ENCODE data around the gene ROR1. TPM values are rescaled to one million over a fixed set of nuclear protein-coding genes. Genes with fewer than 3 reads are reported as not detected.

ROR1 gene
- total and polyA plus RNA-seq, 2 of the 13 experiments (the other 11 are each of a cell fraction or from before 2014, with no cell fraction given) = 0.58 to 2.3 TPM

- TF ChIP-seq PRDM15 (CRISPR knock-in tag; IDR thresholded peaks at IDR 0.05) (no peak), ZKSCAN5 (CRISPR knock-in tag; IDR thresholded peaks at IDR 0.05) (no peak), ZNF790 (CRISPR knock-in tag; IDR thresholded peaks at IDR 0.05; ENCODE audit: borderline replicate concordance) (no peak), ZFP36L2 (CRISPR knock-in tag; IDR thresholded peaks at IDR 0.05) (no peak)
These were observed 281.5 kb downstream of the ROR1 start (continued) for GRCh38 chr1:64055310-64055709.

GRCh38 chr1:64059556-64059955 lies 285.7 kb downstream of the ROR1 start:
- ChIA-PET POLR2A (no interaction called here), CTCF (ENCODE audit: low intra/inter-chr PET ratio, low total read pairs) (no interaction called here)
- H3K36me3 ChIP-seq (replicated peaks in 1 of 2; ENCODE audit: control insufficient read depth in 1 of 2, insufficient read depth in 2 of 2, low read length in 2 of 2) = no peaks in the 10 kb centered on the region
- H3K27me3 ChIP-seq (ENCODE audit: control insufficient read depth in 1 of 2, insufficient read depth in 2 of 2, low read length in 2 of 2) = no peaks in the 10 kb centered on the region
- no TSS peak for BruUV-seq (replicated peaks)
- in situ Hi-C loops (cut with HindIII; ENCODE audit: extremely low pct_ligation_motif_present, low pct_unique_long_range_greater_than_20kb) = no loop called here
- H2AFZ ChIP-seq (ENCODE audit: low read length) = no peak overlapping the region
- H3K4me1 ChIP-seq (ENCODE audit: insufficient read depth, low read length) = no peaks in the 10 kb centered on the region
- no peak overlapping the region for H3K4me2 ChIP-seq (ENCODE audit: low read depth, low read length)
- DNase-seq (ENCODE audit: low spot score) (no peak), FAIRE-seq (no peak), ATAC-seq (no peak)
- no peaks in the 10 kb centered on the region for H3K9me3 ChIP-seq (ENCODE audit: low read length)
- no peak overlapping the region for H3K9ac ChIP-seq (ENCODE audit: insufficient read depth, low read depth, low read length)
- H3K27ac ChIP-seq (ENCODE audit: extremely low read length, insufficient read depth, low read length) = no peak overlapping the region
- H3K79me2 ChIP-seq (ENCODE audit: insufficient read depth, low read length) = no peaks in the 10 kb centered on the region
- intact Hi-C loops (cut with micrococcal nuclease; ENCODE audit: unreplicated experiment) = no loop called here
- 49% methylated on average over 4 of the region's 4 CpGs for WGBS (ENCODE audit: low lambda C conversion rate)
- no peak overlapping the region for H3K4me3 ChIP-seq (replicated peaks in 1 of 3; ENCODE audit: insufficient read depth in 1 of 3, low read depth in 2 of 3, low read length in 3 of 3)
- no peaks in the 10 kb centered on the region for H4K20me1 ChIP-seq (ENCODE audit: insufficient read depth, low read length)
- TF ChIP-seq ZNF776 (CRISPR knock-in tag; IDR thresholded peaks at IDR 0.05) = no peak
- TF ChIP-seq, protein P1, sequence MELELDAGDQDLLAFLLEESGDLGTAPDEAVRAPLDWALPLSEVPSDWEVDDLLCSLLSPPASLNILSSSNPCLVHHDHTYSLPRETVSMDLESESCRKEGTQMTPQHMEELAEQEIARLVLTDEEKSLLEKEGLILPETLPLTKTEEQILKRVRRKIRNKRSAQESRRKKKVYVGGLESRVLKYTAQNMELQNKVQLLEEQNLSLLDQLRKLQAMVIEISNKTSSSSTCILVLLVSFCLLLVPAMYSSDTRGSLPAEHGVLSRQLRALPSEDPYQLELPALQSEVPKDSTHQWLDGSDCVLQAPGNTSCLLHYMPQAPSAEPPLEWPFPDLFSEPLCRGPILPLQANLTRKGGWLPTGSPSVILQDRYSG (CRISPR knock-in tag; IDR thresholded peaks at IDR 0.05) = no peak
- TF ChIP-seq ZNF101 (CRISPR knock-in tag; IDR thresholded peaks at IDR 0.05; ENCODE audit: borderline replicate concordance, low read depth) = no peak
- TF ChIP-seq, protein P2, sequence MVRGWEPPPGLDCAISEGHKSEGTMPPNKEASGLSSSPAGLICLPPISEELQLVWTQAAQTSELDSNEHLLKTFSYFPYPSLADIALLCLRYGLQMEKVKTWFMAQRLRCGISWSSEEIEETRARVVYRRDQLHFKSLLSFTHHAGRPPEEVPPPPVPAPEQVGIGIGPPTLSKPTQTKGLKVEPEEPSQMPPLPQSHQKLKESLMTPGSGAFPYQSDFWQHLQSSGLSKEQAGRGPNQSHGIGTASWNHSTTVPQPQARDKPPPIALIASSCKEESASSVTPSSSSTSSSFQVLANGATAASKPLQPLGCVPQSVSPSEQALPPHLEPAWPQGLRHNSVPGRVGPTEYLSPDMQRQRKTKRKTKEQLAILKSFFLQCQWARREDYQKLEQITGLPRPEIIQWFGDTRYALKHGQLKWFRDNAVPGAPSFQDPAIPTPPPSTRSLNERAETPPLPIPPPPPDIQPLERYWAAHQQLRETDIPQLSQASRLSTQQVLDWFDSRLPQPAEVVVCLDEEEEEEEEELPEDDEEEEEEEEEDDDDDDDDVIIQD (CRISPR knock-in tag; IDR thresholded peaks at IDR 0.05; ENCODE audit: low read depth) = no peak
- no peak for TF ChIP-seq LBX2 (CRISPR knock-in tag; IDR thresholded peaks at IDR 0.05; ENCODE audit: borderline replicate concordance)
- TF ChIP-seq PTBP1 (IDR thresholded peaks at IDR 0.05; ENCODE audit: low read depth, low read length, poor library complexity, severe bottlenecking) = no peak
- TF ChIP-seq RAD21 (CRISPR knock-in tag; IDR thresholded peaks at IDR 0.05) = no peak
- no peak for TF ChIP-seq SMARCE1 (IDR thresholded peaks at IDR 0.05; ENCODE audit: borderline replicate concordance)
- no peak for TF ChIP-seq PCBP2 (optimal IDR thresholded peaks at IDR 0.05; ENCODE audit: low read depth, low read length, poor library complexity, severe bottlenecking)
- no peak for TF ChIP-seq PPARG (CRISPR knock-in tag; conservative IDR thresholded peaks at IDR 0.05)
- no peak for TF ChIP-seq JARID2 (CRISPR knock-in tag; IDR thresholded peaks at IDR 0.05; ENCODE audit: insufficient replicate concordance)
- TF ChIP-seq KDM2A (CRISPR knock-in tag; IDR thresholded peaks at IDR 0.05; ENCODE audit: borderline replicate concordance, low read depth) = no peak
- no peak for TF ChIP-seq ZNF335 (CRISPR knock-in tag; IDR thresholded peaks at IDR 0.05)
- no peak for TF ChIP-seq SOX6 (IDR thresholded peaks at IDR 0.05)
- no peak for TF ChIP-seq SOX6 (CRISPR knock-in tag; IDR thresholded peaks at IDR 0.05)
- no peak for TF ChIP-seq NCOA2 (CRISPR knock-in tag; IDR thresholded peaks at IDR 0.05)

All from HepG2 (cell line).